ENCODE results near the gene MSI2.

Gene MSI2

GRCh38 chr17:57540596-57540995 lies 284.3 kb downstream of the MSI2 start:
- DNase-seq (ENCODE audit: low read depth in 2 of 2), result no peak

GRCh38 chr17:57541049-57541448 lies 284.7 kb downstream of the MSI2 start:
- DNase-seq (ENCODE audit: low read depth in 2 of 2), result no peak

- DNase-seq (ENCODE audit: low read depth in 2 of 2), result no peak
Measured at GRCh38 chr17:57541472-57542394, 285.4 kb downstream of the MSI2 start.

GRCh38 chr17:57542510-57542909 lies 286.2 kb downstream of the MSI2 start:
- no peak for DNase-seq (ENCODE audit: low read depth in 2 of 2)

- no peak for DNase-seq (ENCODE audit: low read depth in 2 of 2)
Measured at GRCh38 chr17:57543230-57543629, 286.9 kb downstream of the MSI2 start.

GRCh38 chr17:57544401-57544800 lies 288.1 kb downstream of the MSI2 start:
- no peak for DNase-seq (ENCODE audit: low read depth in 2 of 2)

GRCh38 chr17:57544834-57545463 lies 288.6 kb downstream of the MSI2 start:
- DNase-seq (ENCODE audit: low read depth in 2 of 2), result no peak

- DNase-seq (ENCODE audit: low read depth in 2 of 2), result no peak
Measured at GRCh38 chr17:57545731-57546342, 289.5 kb downstream of the MSI2 start.

- DNase-seq (ENCODE audit: low read depth in 2 of 2), result no peak
Measured at GRCh38 chr17:57548421-57549410, 292.4 kb downstream of the MSI2 start.

GRCh38 chr17:57549468-57549867 lies 293.1 kb downstream of the MSI2 start:
- no peak for DNase-seq (ENCODE audit: low read depth in 2 of 2)

GRCh38 chr17:57550016-57550415 lies 293.7 kb downstream of the MSI2 start:
- DNase-seq (ENCODE audit: low read depth in 2 of 2), result no peak

- no peak for DNase-seq (ENCODE audit: low read depth in 2 of 2)
Measured at GRCh38 chr17:57550668-57551315, 294.5 kb downstream of the MSI2 start.

GRCh38 chr17:57551321-57552079 lies 295.2 kb downstream of the MSI2 start:
- DNase-seq (ENCODE audit: low read depth in 2 of 2), result no peak

GRCh38 chr17:57552114-57552624 lies 295.8 kb downstream of the MSI2 start:
- DNase-seq (ENCODE audit: low read depth in 2 of 2), result peak in 1 of 2 donors; percentile 2

GRCh38 chr17:57553526-57553925 lies 297.2 kb downstream of the MSI2 start:
- no peak for DNase-seq (ENCODE audit: low read depth in 2 of 2)

- no peak for DNase-seq (ENCODE audit: low read depth in 2 of 2)
Measured at GRCh38 chr17:57553991-57554825, 297.9 kb downstream of the MSI2 start.

GRCh38 chr17:57554826-57555635 lies 298.7 kb downstream of the MSI2 start:
- no peak for DNase-seq (ENCODE audit: low read depth in 2 of 2)

GRCh38 chr17:57555636-57556175 lies 299.4 kb downstream of the MSI2 start:
- DNase-seq (ENCODE audit: low read depth in 2 of 2), result no peak

All from stimulated activated CD8-positive, alpha-beta memory T cell treated with anti-CD3 and anti-CD28 coated beads, Interleukin-7, amount 100 ng/mL, for 4 hours (primary cell).